ENCODE measurements around the gene GMEB2.
"Not testable (repeated sequence)": the region's sequence is repeated elsewhere in the genome, so short reads cannot be mapped to it uniquely, and the experiment has no call there.

The GMEB2 gene

GRCh38 chr20:63568170-63568981 is 58.5 kb downstream of the GMEB2 start:
- DNase-seq = no peak

GRCh38 chr20:63567386-63568169 is 59.3 kb downstream of the GMEB2 start:
- DNase-seq = no peak

GRCh38 chr20:63567136-63567385 is 59.8 kb downstream of the GMEB2 start:
- no peak for DNase-seq

GRCh38 chr20:63566395-63567135 is 60.3 kb downstream of the GMEB2 start:
- DNase-seq = peak; percentile 20

GRCh38 chr20:63565699-63566335 is 61.1 kb downstream of the GMEB2 start:
- no peak for DNase-seq

- no peak for DNase-seq
These were observed 61.7 kb downstream of the GMEB2 start for GRCh38 chr20:63565021-63565698.

GRCh38 chr20:63564036-63564810 is 62.7 kb downstream of the GMEB2 start:
- DNase-seq = no peak

- no peak for DNase-seq
These were observed 63.5 kb downstream of the GMEB2 start for GRCh38 chr20:63563225-63563935.

GRCh38 chr20:63562461-63563224 is 64.3 kb downstream of the GMEB2 start:
- no peak for DNase-seq

- DNase-seq = no peak
These were observed 65.1 kb downstream of the GMEB2 start for GRCh38 chr20:63561624-63562396.

- DNase-seq = no peak
These were observed 65.9 kb downstream of the GMEB2 start for GRCh38 chr20:63560856-63561609.

GRCh38 chr20:63560333-63560805 is 66.5 kb downstream of the GMEB2 start:
- no peak for DNase-seq

- not testable (repeated sequence) for DNase-seq
These were observed 67.2 kb downstream of the GMEB2 start for GRCh38 chr20:63559485-63560332.

- DNase-seq = no peak
These were observed 68.0 kb downstream of the GMEB2 start for GRCh38 chr20:63558804-63559484.

- no peak for DNase-seq
These were observed 69.4 kb downstream of the GMEB2 start for GRCh38 chr20:63557481-63557891.

GRCh38 chr20:63556873-63557478 is 69.9 kb downstream of the GMEB2 start:
- no peak for DNase-seq
